Mononuclear cell (primary cell): ENCODE measurements around the gene SIRT6. TPM values are rescaled to one million over a fixed set of nuclear protein-coding genes. Genes with fewer than 3 reads are reported as not detected.
"Not testable (repeated sequence)": the region's sequence is repeated elsewhere in the genome, so short reads cannot be mapped to it uniquely, and the experiment has no call there.

Source experiments
- H3K27me3 ChIP-seq: 2 replicates; pipeline ENCODE4 v1.6.0; 2011; ENCODE audit warnings: low read length, control low read depth; ENCODE audit not compliant: insufficient read depth
- H3K4me1 ChIP-seq: 2 replicates; pipeline ENCODE4 v1.5.1; 2011; ENCODE audit warnings: mild to moderate bottlenecking, low read length, control low read depth; ENCODE audit not compliant: insufficient read depth
- H3K4me3 ChIP-seq: 2 replicates; pipeline ENCODE4 v1.5.1; 2011; ENCODE audit warnings: mild to moderate bottlenecking, low read length, moderate library complexity
- H3K9me3 ChIP-seq: 2 replicates; pipeline ENCODE4 v1.5.1; 2011; ENCODE audit warnings: low read depth, mild to moderate bottlenecking, control low read depth, low read length
- total RNA-seq: library from RNA; depleted of rRNA; stranded (reverse); fragments of >200 nt; gene quantifications from one replicate; pipeline ENCODE4 v1.2.3, GENCODE V29; 2012

The SIRT6 gene
- total RNA-seq, 1 donor, result 9.3 TPM

DNA sequence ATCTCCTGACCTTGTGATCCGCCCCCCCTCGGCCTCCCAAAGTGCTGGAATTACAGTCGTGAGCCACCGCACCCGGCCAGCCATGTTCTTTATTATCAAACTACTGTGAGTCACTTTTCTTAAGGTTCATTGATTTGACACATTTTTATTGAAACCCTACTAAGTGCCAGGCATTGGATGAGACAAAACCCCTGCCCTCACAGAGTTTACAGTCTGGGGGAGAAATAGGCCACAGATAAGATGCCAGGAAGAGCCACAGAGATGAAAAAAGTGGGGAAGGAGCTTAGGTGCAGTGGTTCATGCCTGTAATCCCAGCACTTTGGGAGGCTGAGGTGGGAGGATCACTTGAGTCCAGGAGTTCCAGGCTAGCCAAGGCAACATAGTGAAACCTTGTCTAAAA, 43.9 kb downstream of the SIRT6 start:
- Histone ChIP-seq H3K4me3 (no peak overlapping the region), H3K9me3 (no peaks in the 10 kb centered on the region), H3K27me3 (no peaks in the 10 kb centered on the region), H3K4me1 (peaks cover 8% of the 10 kb centered on the region)

DNA sequence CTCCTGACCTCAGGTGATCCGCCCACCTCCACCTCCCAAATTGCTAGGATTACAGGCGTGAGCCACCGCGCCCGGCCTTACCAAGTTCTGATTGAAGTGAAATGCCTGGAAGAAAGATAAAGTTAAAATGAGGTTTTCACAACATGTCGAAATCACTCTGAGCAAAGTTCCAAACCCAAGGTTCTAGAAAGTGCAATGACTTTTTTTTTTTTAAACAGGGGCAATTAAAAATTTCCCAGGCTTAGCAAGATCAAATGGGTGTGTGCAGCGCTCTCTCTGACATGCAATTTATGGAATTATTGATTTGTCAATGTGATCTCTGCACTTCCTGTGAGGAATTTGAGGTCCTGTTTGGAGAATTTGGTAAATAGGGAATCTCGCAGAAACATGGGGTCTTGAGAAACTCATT, 45.7 kb downstream of the SIRT6 start:
- Histone ChIP-seq H3K4me3 (no peak overlapping the region), H3K4me1 (peaks cover 8% of the 10 kb centered on the region), H3K9me3 (no peaks in the 10 kb centered on the region), H3K27me3 (no peaks in the 10 kb centered on the region)

DNA sequence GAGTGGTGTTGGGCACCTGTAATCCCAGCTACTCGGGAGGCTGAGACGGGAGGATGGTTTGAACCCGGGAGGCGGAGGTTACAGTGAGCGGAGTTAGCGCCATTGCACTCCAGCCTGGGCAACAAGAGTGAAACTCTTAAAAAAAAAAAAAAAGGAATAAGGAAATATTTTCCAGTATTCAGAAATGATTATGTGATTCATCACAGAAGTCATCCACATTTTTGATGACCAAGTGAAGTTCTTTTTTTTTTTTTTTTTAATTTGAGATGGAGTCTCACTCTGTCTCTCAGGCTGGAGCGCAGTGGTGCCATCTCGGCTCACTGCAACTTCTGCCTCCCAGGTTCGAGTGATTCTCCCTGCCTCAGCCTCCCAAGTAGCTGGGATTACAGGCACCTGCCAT, 47.0 kb downstream of the SIRT6 start:
- not testable (repeated sequence) for H3K9me3 ChIP-seq, H3K27me3 ChIP-seq, H3K4me1 ChIP-seq, H3K4me3 ChIP-seq

GRCh38 chr19:4134351-4134750, 48.0 kb downstream of the SIRT6 start:
- Histone ChIP-seq H3K27me3 (no peaks in the 10 kb centered on the region), H3K4me1 (no peaks in the 10 kb centered on the region), H3K9me3 (no peaks in the 10 kb centered on the region), H3K4me3 (no peak overlapping the region)

- Histone ChIP-seq H3K27me3 (no peaks in the 10 kb centered on the region), H3K9me3 (no peaks in the 10 kb centered on the region), H3K4me3 (no peak overlapping the region), H3K4me1 (no peaks in the 10 kb centered on the region)
Observed at GRCh38 chr19:4130744-4131438, 51.5 kb downstream of the SIRT6 start.

DNA sequence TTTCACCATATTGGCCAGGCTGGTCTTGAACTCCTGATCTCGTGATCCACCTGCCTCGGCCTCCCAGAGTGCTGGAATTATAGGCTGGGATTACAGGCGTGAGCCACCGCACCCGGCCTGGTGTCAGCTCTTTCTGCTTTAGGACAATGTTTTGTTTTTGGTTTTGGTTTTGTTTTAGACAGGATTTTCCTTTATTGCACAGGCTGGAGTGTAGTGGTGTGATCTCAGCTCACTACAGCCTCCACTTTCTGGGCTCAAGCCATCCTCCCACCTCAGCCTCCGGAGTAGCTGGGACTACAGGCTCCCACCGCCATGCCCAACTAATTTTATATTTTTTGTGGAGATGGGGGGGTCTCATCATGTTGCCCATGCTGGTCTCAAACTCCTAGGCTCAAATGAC, 53.3 kb downstream of the SIRT6 start:
- not testable (repeated sequence) for H3K4me3 ChIP-seq, H3K9me3 ChIP-seq, H3K27me3 ChIP-seq, H3K4me1 ChIP-seq

DNA sequence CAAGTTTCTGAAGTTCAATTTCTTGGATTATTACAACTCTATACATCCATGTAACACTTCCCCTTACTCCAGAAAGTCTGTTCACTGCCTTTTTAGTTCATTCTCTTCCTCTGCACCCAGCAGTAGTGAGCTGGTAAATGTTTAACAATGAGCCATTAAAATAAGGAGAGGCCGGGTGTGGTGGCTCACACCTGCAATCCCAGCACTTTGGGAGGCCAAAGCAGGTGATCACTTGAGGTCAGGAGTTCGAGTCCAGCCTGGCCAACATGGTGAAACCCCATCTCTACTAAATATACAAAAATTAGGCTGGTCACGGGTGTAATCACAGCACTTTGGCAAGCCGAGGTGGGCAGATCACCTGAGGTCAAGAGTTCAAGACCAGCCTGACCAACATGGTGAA, 55.0 kb downstream of the SIRT6 start:
- peaks cover 16% of the 10 kb centered on the region for H3K4me1 ChIP-seq
- not testable (repeated sequence) for H3K27me3 ChIP-seq, H3K9me3 ChIP-seq

GRCh38 chr19:4124638-4125037, 57.7 kb downstream of the SIRT6 start:
- Histone ChIP-seq H3K4me3 (peak overlapping the region; percentile 54), H3K27me3 (no peaks in the 10 kb centered on the region), H3K9me3 (no peaks in the 10 kb centered on the region), H3K4me1 (peaks cover 17% of the 10 kb centered on the region)

More for the DNA sequence above, 55.0 kb downstream of the SIRT6 start:
- not testable (repeated sequence) for H3K4me3 ChIP-seq

Other genes with a start within 250 kb of the SIRT6 start
- gene NMRK2, start 249.5 kb downstream of the SIRT6 start, total RNA-seq, result not detected
- gene DAPK3, start 211.5 kb downstream of the SIRT6 start, total RNA-seq, result 17.8 TPM
- gene EEF2, start 197.1 kb downstream of the SIRT6 start, total RNA-seq, result 1,886 TPM
- 12.0 TPM for gene PIAS4, start 174.8 kb downstream of the SIRT6 start, total RNA-seq
- 91.1 TPM for gene ZBTB7A, start 115.7 kb downstream of the SIRT6 start, total RNA-seq
- gene MAP2K2, start 58.4 kb downstream of the SIRT6 start, total RNA-seq, result 56.4 TPM
- gene CREB3L3, start 28.9 kb downstream of the SIRT6 start, total RNA-seq, result under 0.01 TPM
- 0.10 TPM for gene ANKRD24, start 126 bp upstream of the SIRT6 start, total RNA-seq
- gene EBI3, start 47.0 kb upstream of the SIRT6 start, total RNA-seq, result 0.42 TPM
- 47.3 TPM for gene YJU2, start 64.5 kb upstream of the SIRT6 start, total RNA-seq
- gene SHD, start 96.7 kb upstream of the SIRT6 start, total RNA-seq, result 0.84 TPM
- gene TMIGD2, start 119.8 kb upstream of the SIRT6 start, total RNA-seq, result 27.8 TPM
- gene FSD1, start 122.0 kb upstream of the SIRT6 start, total RNA-seq, result 0.73 TPM
- 0.42 TPM for gene STAP2, start 156.3 kb upstream of the SIRT6 start, total RNA-seq
- 7.3 TPM for gene MPND, start 161.0 kb upstream of the SIRT6 start, total RNA-seq
- gene SH3GL1, start 218.0 kb upstream of the SIRT6 start, total RNA-seq, result 26.6 TPM
- gene CHAF1A, start 220.1 kb upstream of the SIRT6 start, total RNA-seq, result 12.2 TPM